ENCODE data around the gene RAI1.
"Not testable (repeated sequence)": the region's sequence is repeated elsewhere in the genome, so short reads cannot be mapped to it uniquely, and the experiment has no call there.

RAI1 gene

DNA sequence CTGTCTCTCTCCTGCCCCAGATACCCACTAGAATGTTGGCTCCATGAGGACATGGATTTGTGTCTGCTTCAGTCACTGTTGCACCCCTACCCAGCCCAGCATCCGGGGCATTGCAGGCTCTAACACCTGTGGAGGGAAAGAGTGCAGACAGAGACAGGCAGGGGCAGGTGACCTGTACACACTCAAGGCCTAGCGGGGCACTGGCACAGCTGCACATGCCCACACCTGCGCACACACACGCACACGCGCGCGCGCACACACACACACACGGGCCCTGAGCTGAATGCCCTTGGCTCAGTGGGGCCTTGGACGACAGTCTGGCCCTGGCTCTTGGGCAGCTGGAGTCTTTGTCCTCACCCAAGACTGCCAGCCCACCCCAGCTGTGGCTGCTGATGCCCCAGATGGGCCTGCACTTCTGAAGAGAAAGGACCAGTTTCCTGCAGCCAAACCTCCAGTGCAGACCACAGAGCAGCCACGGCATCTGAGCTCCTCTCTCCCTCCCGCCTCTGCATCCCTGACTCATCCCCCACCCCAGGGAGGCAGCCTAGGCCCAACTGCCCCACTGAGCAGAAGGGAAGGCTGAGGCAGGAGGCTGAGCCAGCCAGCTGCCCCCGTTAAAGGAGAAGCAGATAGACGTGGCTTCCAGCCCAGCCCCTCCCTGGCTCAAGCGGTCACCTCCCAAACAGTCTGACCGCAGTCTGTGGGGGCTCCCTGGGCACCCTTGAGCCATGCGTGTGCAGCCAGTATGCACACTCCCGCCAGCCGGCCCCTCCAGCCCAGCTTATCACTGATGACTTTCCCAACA is 12.3 kb upstream of the RAI1 start:
- Histone ChIP-seq H3K36me3 (ENCODE audit: insufficient read depth, low read length) (no peaks in the 10 kb centered on the region), H2AFZ (ENCODE audit: low read depth, low read length) (no peak overlapping the region), H3K27me3 (ENCODE audit: insufficient read depth, low read length) (no peaks in the 10 kb centered on the region), H3K4me3 (ENCODE audit: low read length) (no peak overlapping the region), H3K4me1 (ENCODE audit: insufficient read depth, low read length) (peaks cover 33% of the 10 kb centered on the region), H3K9me3 (ENCODE audit: low read length) (no peaks in the 10 kb centered on the region)

GRCh38 chr17:17669580-17670235 is 11.6 kb upstream of the RAI1 start:
- Histone ChIP-seq H2AFZ (ENCODE audit: low read depth, low read length) (no peak overlapping the region), H3K36me3 (ENCODE audit: insufficient read depth, low read length) (no peaks in the 10 kb centered on the region), H3K27me3 (ENCODE audit: insufficient read depth, low read length) (no peaks in the 10 kb centered on the region), H3K9me3 (ENCODE audit: low read length) (no peaks in the 10 kb centered on the region), H3K4me3 (ENCODE audit: low read length) (no peak overlapping the region), H3K4me1 (ENCODE audit: insufficient read depth, low read length) (peaks cover 33% of the 10 kb centered on the region)

GRCh38 chr17:17670701-17671305 is 10.5 kb upstream of the RAI1 start:
- Histone ChIP-seq H3K36me3 (ENCODE audit: insufficient read depth, low read length) (no peaks in the 10 kb centered on the region), H3K4me3 (ENCODE audit: low read length) (no peak overlapping the region), H3K4me1 (ENCODE audit: insufficient read depth, low read length) (peaks cover 34% of the 10 kb centered on the region), H3K27me3 (ENCODE audit: insufficient read depth, low read length) (no peaks in the 10 kb centered on the region), H3K9me3 (ENCODE audit: low read length) (no peaks in the 10 kb centered on the region), H2AFZ (ENCODE audit: low read depth, low read length) (no peak overlapping the region)

GRCh38 chr17:17671369-17672129 is 9.7 kb upstream of the RAI1 start:
- H3K4me1 ChIP-seq (ENCODE audit: insufficient read depth, low read length) = peaks cover 39% of the 10 kb centered on the region
- H3K36me3 ChIP-seq (ENCODE audit: insufficient read depth, low read length) = no peaks in the 10 kb centered on the region
- no peaks in the 10 kb centered on the region for H3K9me3 ChIP-seq (ENCODE audit: low read length)
- no peaks in the 10 kb centered on the region for H3K27me3 ChIP-seq (ENCODE audit: insufficient read depth, low read length)
- no peak overlapping the region for H2AFZ ChIP-seq (ENCODE audit: low read depth, low read length)
- H3K4me3 ChIP-seq (ENCODE audit: low read length) = no peak overlapping the region

DNA sequence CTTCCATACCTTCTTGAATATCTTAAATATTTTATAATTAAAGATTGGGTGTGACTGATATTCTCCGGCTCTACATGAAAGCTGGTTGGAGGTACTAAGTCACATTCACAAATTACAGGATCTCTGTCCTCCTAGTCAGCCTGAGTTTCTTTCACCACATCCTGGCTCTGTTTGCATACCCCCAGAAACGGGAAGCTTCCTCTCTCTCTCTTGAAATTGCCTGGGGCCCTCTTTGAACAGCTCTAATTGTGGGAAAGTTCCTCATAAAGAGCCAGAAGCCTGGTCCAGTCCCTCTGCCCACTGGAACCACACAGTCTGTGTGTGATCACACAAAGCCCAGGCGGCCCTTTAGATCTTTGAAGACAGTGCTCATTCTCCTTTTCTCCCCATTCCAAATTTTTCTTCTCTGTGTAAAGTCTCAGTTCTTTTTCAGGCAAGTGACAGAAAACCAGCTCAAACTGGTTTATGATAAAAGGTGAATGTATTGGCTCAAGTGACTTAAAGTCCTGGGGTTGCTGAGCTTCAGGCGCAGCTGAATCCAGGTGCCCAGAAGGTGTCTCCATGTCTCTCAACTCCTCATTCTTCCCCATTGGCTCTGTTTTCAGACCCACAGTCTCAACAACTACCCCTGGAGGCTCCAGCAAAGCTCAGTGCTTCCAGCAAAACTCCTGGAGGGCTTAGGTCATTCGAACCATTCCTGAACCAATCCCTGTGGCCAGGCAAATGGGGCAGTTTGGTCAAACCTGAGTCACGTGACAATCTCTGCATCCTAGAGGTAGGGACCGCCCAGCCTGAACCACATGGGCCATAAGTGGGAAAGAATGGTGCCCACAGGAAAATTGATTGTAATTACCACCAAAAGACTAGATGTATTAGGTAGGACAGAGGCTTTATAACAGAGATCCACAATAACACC is 8.5 kb upstream of the RAI1 start:
- H3K9me3 ChIP-seq (ENCODE audit: low read length) = no peaks in the 10 kb centered on the region
- peaks cover 34% of the 10 kb centered on the region for H3K4me1 ChIP-seq (ENCODE audit: insufficient read depth, low read length)
- H3K27me3 ChIP-seq (ENCODE audit: insufficient read depth, low read length) = no peaks in the 10 kb centered on the region
- H3K4me3 ChIP-seq (ENCODE audit: low read length) = no peak overlapping the region
- H2AFZ ChIP-seq (ENCODE audit: low read depth, low read length) = no peak overlapping the region
- H3K36me3 ChIP-seq (ENCODE audit: insufficient read depth, low read length) = no peaks in the 10 kb centered on the region

DNA sequence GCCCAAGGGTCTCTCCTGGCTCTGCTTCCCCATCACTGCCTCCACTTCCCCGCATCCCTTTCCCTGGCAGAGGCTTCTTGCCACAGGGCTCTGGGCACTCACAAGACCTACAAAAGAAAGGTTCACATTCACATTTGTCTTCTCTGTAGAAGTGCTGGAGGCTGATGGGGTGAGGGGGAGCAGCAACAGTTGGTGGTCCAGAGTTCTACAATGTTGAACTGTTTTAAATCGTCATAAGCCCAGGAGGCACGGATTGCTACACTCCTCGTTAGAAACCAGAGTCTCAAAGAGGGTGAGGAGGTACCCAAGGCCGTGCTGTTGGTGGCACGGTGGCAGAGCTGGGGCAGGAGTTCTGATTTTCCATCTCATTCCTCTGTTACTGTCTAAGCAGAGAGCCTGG is 5.8 kb upstream of the RAI1 start:
- Histone ChIP-seq H3K27me3 (ENCODE audit: insufficient read depth, low read length) (no peaks in the 10 kb centered on the region), H3K4me3 (ENCODE audit: low read length) (no peak overlapping the region)

DNA sequence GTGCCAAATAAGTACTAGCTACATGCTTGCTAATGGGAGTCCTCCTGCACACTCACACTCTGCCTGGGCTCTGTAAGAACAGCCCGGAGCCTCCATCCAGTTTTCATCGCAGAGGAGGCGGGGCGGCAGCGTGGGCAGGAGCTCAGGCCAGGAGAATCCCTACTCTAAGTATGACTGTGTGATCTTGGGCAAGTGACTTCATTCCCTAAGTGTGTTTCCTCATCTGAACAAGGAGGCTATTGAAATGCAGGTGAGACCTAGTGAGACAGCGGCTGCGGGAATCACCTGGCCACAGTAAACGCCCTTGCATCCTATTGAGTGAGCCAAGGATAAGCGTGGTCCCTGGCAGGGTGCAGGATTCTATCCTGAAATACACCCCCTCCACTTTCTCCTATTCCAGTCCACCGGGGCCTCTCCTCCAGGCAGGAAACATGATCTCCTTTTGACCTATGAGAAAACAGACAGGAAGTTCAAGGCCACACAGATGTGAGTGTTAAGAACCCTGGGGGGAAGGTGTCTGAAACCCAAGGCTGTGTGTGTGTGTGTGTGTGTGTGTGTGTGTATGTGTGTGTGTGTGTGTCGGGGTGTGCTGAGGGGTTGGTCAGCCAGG is 5.2 kb upstream of the RAI1 start:
- Histone ChIP-seq H3K36me3 (ENCODE audit: insufficient read depth, low read length) (no peaks in the 10 kb centered on the region), H3K4me1 (ENCODE audit: insufficient read depth, low read length) (peaks cover 10% of the 10 kb centered on the region), H3K9me3 (ENCODE audit: low read length) (no peaks in the 10 kb centered on the region), H3K4me3 (ENCODE audit: low read length) (no peak overlapping the region), H3K27me3 (ENCODE audit: insufficient read depth, low read length) (no peaks in the 10 kb centered on the region), H2AFZ (ENCODE audit: low read depth, low read length) (no peak overlapping the region)

More for the DNA sequence above, 5.8 kb upstream of the RAI1 start:
- Histone ChIP-seq H3K36me3 (ENCODE audit: insufficient read depth, low read length) (no peaks in the 10 kb centered on the region), H3K4me1 (ENCODE audit: insufficient read depth, low read length) (peaks cover 13% of the 10 kb centered on the region), H3K9me3 (ENCODE audit: low read length) (no peaks in the 10 kb centered on the region), H2AFZ (ENCODE audit: low read depth, low read length) (no peak overlapping the region)

DNA sequence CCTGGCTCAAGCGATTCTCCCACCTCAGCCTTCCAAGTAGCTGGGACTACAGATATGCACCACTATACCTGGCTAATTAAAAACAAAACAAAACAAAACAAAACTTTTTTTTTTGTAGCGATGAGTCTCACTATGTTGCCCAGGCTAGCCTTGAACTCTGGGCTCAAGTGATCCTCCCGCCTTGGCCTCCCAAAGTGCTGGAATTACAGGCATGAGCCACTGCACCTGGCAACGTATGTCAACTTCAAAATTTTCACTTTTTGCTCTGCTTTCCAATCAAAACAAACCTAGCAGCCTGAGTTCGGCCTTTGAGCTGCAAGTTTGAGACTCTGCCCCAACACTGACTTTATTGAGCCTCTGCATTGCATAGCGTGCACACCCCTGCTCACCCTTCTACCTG is 4.5 kb upstream of the RAI1 start:
- Histone ChIP-seq H3K36me3 (ENCODE audit: insufficient read depth, low read length) (no peaks in the 10 kb centered on the region), H3K27me3 (ENCODE audit: insufficient read depth, low read length) (no peaks in the 10 kb centered on the region), H3K4me3 (ENCODE audit: low read length) (no peak overlapping the region), H2AFZ (ENCODE audit: low read depth, low read length) (no peak overlapping the region), H3K4me1 (ENCODE audit: insufficient read depth, low read length) (peaks cover 10% of the 10 kb centered on the region), H3K9me3 (ENCODE audit: low read length) (no peaks in the 10 kb centered on the region)

DNA sequence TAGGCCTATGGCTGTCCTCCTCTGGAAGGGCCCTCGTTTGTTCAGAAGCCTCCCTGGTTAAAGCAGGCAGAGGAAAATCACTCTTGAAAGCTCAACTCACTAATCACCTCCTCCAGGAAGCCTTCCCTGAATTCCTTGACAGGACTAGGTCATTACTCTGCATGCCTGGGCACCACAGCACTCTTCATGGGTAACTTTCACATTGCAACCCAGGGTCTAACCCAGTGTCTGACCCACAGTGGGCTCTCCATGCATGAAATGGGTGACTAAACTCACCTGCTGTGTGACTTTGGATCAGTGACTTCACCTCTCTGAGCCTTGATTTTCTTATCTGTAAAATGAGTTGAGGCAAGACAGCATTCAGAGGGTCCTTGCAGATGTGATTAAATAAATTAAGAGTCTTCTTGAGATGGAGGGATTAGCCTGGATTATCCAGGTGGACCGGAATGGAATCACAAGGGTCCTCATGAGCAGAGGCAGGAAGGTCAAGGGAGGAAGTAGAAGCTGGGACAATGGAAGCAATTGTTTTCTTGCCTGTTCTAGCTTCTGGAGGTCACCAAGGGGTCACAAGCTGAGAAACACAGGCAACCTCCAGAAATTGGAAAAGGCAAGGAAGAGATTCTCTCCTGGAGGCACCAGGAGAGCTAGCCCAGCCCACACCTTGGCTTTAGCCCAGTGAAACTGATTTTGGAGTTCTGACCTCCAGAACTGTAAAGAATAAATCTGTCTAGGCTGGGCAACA is 3.8 kb upstream of the RAI1 start:
- no peaks in the 10 kb centered on the region for H3K27me3 ChIP-seq (ENCODE audit: insufficient read depth, low read length)

DNA sequence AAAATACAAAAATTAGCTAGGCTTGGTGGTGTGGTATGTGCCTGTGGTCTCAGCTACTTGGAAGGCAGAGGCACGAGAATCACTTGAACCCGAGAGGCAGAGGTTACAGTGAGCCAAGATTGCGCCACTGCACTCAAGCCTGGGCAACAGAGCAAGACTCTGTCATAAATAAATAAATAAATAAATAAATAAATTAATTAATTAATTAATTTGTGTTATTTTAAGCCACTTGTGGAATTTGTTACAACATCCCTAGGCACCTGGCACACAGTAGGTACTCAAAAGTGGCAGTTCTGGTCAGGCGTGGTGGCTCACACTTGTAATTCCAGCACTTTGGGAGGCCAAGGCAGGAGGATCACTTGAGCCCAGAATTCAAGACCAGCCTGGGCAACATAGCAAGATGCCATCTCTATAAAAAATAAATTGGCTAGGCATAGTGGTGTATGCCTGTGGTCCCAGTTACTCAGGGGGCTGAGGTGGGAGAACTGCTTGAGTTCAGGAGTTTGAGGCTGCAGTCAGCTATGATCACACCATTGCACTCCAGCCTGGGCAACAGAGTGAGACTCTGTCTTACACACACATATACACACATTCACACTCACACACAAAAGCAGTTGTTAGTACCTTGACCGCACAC is 3.1 kb upstream of the RAI1 start:
- H3K27me3 ChIP-seq (ENCODE audit: insufficient read depth, low read length); H3K36me3 ChIP-seq (ENCODE audit: insufficient read depth, low read length); H3K4me1 ChIP-seq (ENCODE audit: insufficient read depth, low read length); H3K9me3 ChIP-seq (ENCODE audit: low read length); H3K4me3 ChIP-seq (ENCODE audit: low read length); H2AFZ ChIP-seq (ENCODE audit: low read depth, low read length): not testable (repeated sequence)

More for the DNA sequence above, 3.8 kb upstream of the RAI1 start:
- no peaks in the 10 kb centered on the region for H3K36me3 ChIP-seq (ENCODE audit: insufficient read depth, low read length)
- H3K4me1 ChIP-seq (ENCODE audit: insufficient read depth, low read length) = peaks cover 10% of the 10 kb centered on the region
- H2AFZ ChIP-seq (ENCODE audit: low read depth, low read length) = no peak overlapping the region
- H3K9me3 ChIP-seq (ENCODE audit: low read length) = no peaks in the 10 kb centered on the region
- no peak overlapping the region for H3K4me3 ChIP-seq (ENCODE audit: low read length)

DNA sequence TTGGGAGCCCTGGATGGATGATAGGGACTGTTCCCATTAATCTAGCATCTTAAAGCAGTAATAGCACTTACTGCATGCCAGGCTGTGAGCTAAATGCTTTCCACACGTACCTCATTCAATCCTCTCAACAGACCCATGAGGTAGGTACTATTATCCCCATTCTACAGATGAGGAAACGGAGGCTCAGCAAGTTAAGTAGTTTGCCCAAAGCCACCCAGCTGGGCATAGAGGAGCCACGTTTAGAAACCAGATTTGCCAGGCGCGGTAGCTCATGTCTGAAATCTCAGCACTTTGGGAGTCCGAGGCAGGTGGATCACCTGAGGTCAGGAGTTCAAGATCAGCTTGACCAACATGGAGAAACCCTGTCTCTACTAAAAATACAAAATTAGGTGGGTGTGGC is 2.0 kb upstream of the RAI1 start:
- Histone ChIP-seq H3K36me3 (ENCODE audit: insufficient read depth, low read length) (no peaks in the 10 kb centered on the region), H3K9me3 (ENCODE audit: low read length) (no peaks in the 10 kb centered on the region), H3K4me3 (ENCODE audit: low read length) (no peak overlapping the region), H3K4me1 (ENCODE audit: insufficient read depth, low read length) (peaks cover 20% of the 10 kb centered on the region), H2AFZ (ENCODE audit: low read depth, low read length) (no peak overlapping the region), H3K27me3 (ENCODE audit: insufficient read depth, low read length) (no peaks in the 10 kb centered on the region)

All from neuron (in vitro differentiated cells).